Subcutaneous adipose tissue (tissue), 4 donors: ENCODE results near the gene CHURC1. TPM values are rescaled to one million over a fixed set of nuclear protein-coding genes. Genes with fewer than 3 reads are reported as not detected.

Experiments
- small RNA-seq: library from RNA; depleted of rRNA; stranded (forward); fragments of <200 nt; gene quantifications from one replicate; pipeline ENCODE3, GENCODE V24; 2016
- total RNA-seq, 4 donors: library from RNA; depleted of rRNA; stranded (reverse); fragments of >200 nt; gene quantifications; one replicate each; pipeline ENCODE4 v1.1.0, GENCODE V29; 2016
- TF ChIP-seq, protein P1 (sequence below): fragments of 450-650 bp; IDR thresholded peaks from one replicate; pipeline ENCODE4 v1.5.1; 2016; ENCODE audit warnings: low read depth, mild to moderate bottlenecking, control low read depth, antibody characterized with exemption, moderate library complexity

Gene CHURC1
- total RNA-seq, 4 donors from 2014 or later = 75.7 to 120 (median 97.1) TPM

DNA sequence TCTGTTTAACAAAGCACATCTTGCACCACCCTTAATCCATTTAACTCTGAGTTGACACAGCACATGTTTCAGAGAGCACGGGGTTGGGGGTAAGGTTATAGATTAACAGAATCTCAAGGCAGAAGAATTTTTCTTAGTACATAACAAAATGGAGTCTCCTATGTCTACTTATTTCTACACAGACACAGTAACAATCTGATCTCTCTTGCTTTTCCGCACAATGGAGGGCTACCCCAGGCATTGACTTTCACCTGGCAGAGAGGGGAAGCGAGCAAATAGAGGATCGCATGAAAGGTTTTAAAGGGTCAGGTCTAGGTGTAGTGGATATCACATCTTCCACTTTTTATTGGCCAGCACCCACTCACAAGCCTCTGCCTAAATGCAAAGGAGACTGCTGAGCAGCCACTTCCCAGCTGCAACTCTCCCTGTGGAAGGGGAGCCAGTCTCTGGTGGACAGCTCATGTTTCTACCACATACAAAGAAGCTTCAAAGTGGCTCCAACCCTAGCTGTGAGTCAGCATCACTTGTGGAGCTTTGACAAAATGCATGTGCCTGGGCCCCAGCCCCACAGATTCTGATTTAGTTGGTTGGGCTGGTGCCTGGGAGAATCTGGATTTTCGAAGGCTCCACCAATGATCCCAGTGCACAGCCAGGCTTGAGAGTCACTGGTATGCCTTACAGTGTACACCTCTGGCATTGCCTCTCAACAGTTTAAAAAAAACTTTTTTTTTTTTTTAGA is 65.2 kb downstream of the CHURC1 start:
- TF ChIP-seq, protein P1, sequence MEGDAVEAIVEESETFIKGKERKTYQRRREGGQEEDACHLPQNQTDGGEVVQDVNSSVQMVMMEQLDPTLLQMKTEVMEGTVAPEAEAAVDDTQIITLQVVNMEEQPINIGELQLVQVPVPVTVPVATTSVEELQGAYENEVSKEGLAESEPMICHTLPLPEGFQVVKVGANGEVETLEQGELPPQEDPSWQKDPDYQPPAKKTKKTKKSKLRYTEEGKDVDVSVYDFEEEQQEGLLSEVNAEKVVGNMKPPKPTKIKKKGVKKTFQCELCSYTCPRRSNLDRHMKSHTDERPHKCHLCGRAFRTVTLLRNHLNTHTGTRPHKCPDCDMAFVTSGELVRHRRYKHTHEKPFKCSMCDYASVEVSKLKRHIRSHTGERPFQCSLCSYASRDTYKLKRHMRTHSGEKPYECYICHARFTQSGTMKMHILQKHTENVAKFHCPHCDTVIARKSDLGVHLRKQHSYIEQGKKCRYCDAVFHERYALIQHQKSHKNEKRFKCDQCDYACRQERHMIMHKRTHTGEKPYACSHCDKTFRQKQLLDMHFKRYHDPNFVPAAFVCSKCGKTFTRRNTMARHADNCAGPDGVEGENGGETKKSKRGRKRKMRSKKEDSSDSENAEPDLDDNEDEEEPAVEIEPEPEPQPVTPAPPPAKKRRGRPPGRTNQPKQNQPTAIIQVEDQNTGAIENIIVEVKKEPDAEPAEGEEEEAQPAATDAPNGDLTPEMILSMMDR = no peak

DNA sequence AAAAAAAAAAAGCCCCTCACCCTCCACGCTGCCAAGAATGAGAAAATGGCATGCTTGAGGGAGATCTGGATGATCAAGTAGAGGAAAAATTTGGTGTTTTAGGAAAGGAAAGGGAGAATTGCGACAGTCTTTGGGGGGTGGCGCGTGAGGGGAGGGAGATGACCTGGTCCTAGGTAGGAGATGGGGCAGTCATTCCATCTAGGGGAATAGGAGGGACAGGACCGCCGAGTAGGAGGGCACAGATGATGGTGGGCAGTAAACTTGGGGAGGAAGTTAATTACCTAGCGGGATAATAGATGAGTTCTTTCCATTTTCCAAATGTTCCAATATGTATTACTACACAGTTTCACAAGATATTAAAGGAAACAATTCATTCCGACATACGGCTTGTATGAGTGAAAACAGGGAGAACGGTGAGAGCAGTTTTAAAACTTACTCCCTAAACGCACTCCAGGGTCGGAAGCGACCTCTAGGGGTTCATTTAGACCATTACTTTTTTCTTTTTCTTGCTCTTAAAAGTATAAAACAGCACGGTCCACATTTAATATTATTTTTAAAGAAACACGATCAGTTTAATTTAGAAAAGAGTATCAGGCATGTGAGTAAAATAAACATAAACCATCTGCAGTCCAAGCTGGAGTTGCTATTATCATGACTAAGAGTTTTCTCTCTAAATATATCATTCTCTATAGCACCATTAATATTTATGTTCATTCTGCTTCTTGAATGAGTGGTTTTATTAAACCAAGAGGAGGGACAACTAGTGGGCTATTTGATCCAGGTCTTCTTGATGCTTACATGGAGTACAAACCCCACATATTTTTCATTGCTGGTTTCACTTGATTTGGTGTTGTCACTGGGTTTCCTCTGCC is 69.4 kb downstream of the CHURC1 start:
- TF ChIP-seq, protein P1 = no peak

Small RNAs within 50 kb of the gene (small RNA-seq; reads per million reads assigned to genes)
- not detected for gene RPPH1-2P

Other genes with a start within 250 kb of the CHURC1 start
- 10 to 100 TPM; 12.4 to 66.9 (median 19.8) TPM for gene PLEKHG3, start 210.0 kb upstream of the CHURC1 start, total RNA-seq
- 1 to 10 TPM in 2 of 4 donors, under 1 TPM in 2; 0.17 to 7.5 (median 1.1) TPM for gene SPTB, start 34.5 kb upstream of the CHURC1 start, total RNA-seq
- gene GPX2, start 28.3 kb downstream of the CHURC1 start, total RNA-seq = not detected
- 1 to 10 TPM in 1 of 4 donors, under 1 TPM in 3; 0.75 to 1.2 (median 0.93) TPM for gene RAB15, start 57.9 kb downstream of the CHURC1 start, total RNA-seq
- gene FNTB, start 72.4 kb downstream of the CHURC1 start, total RNA-seq = 10 to 100 TPM in 3 of 4 donors, 1 to 10 TPM in 1; 8.3 to 14.5 (median 11.5) TPM
- 10 to 100 TPM; 44.2 to 54.0 (median 46.1) TPM for gene MAX, start 188.1 kb downstream of the CHURC1 start, total RNA-seq